GM18870 (cell line): Measurements from ENCODE around the gene DCAF5.

Source experiments
- ATAC-seq: cut with Tn5 transposase; IDR thresholded peaks from one replicate; pipeline ENCODE4 v1.9.1; 2021; ENCODE audit warnings: moderate library complexity; ENCODE audit not compliant: unreplicated experiment

The DCAF5 gene

GRCh38 chr14:69008421-69008884 lies 144.5 kb downstream of the DCAF5 start:
- no peak for ATAC-seq

- no peak for ATAC-seq
Measured at GRCh38 chr14:69006346-69006745, 146.6 kb downstream of the DCAF5 start.

GRCh38 chr14:69005432-69006148 lies 147.3 kb downstream of the DCAF5 start:
- ATAC-seq, result no peak

GRCh38 chr14:69004731-69005431 lies 148.0 kb downstream of the DCAF5 start:
- no peak for ATAC-seq

- ATAC-seq, result no peak
Measured at GRCh38 chr14:69003626-69004025, 149.3 kb downstream of the DCAF5 start.

- no peak for ATAC-seq
Measured at GRCh38 chr14:69002069-69002468, 150.8 kb downstream of the DCAF5 start.

- no peak for ATAC-seq
Measured at GRCh38 chr14:69001375-69001774, 151.5 kb downstream of the DCAF5 start.
